Endothelial cell of hepatic sinusoid (primary cell): ENCODE measurements around the gene KANK2.
"Not testable (repeated sequence)": the region's sequence is repeated elsewhere in the genome, so short reads cannot be mapped to it uniquely, and the experiment has no call there.

Experiments used
- in situ Hi-C: cut with HindIII; loops from 2 replicates; pipeline ENCODE4 v1.10.0; 2017; ENCODE audit warnings: low sequenced_read_pairs

KANK2 gene

DNA sequence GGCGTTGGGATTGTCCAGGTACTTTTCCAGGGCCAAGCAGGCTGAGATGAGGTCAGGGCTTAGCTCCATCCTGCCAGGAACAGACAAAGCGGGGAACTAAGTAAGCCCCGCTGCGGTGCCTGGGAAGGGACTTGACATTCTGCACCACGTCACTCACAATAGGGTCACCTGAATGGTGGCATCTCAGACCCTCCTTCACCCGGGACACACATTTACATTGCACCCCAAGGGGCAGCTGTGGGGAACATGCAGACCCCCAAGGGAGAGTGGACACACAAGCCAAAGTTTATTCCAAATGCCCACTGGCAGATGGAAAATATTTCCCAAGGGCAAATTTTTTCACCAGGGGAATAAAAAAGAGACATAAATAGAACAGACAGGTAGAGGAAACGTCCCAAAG is 21.4 kb downstream of the KANK2 start:
- in situ Hi-C loops: loop anchor here (5.0 kb wide), 1 partner anchor 149 kb away; no protein-coding TSS in a partner anchor

DNA sequence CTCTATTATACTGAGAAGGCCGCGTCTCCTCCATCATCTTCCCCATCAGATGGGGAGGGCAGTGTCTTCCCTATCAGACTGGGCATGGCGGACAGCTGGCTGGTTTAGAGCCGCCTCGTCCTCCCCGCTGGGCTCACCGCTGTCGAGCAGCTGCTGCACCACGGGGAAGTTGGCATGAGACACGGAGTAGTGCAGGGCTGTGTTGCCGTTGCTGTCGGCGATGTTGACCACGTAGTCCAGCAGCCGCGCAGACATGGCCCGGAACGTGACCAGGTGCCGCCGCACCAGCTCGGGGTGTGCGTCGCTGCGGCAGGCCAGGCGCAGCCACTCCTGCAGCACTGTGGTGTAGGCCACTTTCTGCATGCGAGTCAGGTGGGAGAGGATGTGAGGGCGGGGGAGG is 23.0 kb downstream of the KANK2 start:
- in situ Hi-C loops: no loop called here

DNA sequence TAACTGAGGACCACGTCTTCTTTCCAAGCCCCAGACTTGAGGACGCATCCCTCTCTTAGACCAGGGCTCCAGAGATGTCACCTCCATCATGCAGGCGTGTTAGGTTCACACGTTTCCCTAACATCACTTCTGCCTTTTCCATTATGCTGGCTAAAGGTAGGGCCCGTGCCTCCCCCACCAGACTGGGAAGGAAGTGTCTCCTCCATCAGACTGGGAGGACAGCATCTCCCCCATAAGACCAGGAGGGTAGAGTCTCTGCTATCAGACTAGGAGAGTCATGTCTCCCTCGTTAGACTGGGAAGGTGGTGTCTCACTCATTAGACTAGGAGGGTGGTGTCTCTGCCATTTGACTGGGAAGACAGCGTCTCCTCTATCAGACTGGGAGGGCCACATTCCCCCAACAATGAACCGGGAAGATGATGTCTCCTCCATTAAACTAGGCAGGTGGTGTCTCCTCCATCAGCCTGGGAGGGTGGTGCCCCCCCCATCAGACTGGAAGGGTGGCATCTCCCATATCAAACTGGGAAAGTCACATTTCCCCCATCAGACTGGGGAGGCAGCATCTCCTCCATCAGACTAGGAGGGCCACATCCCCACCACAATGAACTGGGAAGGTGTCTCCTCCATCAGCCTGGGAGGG is 23.7 kb downstream of the KANK2 start:
- in situ Hi-C loops: no loop called here

DNA sequence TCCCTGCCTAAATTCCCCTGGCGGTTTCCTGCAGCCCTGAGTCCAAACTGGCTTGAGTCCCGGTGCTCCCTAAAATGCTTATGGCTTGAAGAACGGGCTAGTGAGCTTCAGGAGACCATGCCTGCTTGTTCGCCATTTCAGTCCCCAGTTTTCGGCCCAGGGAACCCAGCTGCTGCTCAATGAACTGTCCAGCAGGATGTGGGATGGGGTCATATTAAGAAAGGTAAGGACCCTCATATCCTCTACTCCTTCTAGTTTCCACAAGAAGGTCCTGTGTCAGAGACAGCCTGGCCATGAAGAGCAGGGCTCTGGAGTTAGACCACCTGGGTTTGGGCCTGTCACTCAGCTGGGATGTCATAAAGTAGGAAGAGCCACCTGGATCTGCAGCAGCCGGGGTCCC is 24.8 kb downstream of the KANK2 start:
- in situ Hi-C loops: no loop called here

DNA sequence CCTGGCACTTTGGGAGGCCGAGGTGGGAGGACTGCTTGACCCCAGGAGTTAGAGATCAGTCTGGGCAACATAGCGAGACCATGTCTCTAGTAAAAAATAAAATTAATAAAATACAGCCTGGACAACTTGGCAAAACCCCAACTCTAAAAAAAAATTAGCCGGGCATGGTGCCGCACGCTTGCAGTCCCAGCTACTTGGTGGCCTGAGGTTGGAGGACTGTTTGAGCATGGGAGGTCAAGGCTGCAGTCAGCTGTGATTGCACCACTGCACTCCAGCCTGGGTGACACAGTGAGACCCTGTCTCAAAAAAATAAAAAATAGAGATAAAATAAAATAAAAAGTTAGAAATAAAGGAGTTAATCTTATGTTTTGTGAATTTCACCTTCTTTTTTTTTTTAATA is 26.2 kb downstream of the KANK2 start:
- in situ Hi-C loops: no loop called here

DNA sequence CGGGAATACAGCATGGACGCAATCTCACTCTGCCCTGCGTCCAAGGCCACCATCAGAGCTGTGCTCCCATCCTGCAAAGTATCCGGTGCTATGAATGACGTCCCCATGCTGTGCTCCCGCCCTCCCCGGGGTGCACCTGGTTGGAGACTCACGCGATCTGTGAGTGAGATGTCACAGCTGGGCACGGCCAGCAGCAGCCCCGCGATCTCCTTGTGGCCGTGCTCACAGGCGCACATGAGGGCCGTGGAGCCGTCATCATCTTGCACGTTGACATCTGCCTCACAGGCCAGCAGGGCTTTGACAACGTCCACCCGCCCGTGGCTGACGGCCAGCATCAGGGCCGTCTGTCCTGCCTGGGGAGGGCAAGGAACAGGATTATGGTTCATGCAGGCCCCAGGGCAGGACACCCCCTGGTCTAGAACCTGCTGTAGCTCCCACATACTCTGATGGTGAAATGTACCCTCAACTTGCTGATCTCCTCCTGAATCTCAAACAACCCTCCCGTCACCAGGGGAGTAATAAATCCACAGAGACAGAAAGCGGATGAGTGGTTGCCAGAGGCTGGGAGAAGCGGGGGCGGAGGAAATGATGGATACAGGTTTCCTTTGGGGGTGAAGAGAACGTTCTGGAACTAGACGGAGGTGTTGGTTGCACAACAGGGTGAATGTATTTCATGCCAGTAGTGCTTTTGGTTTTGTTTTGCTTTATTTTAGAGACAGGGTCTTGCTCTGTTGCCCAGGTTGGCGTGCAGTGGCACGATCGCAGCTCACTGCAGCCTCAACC is 27.3 kb downstream of the KANK2 start:
- in situ Hi-C loops: no loop called here

DNA sequence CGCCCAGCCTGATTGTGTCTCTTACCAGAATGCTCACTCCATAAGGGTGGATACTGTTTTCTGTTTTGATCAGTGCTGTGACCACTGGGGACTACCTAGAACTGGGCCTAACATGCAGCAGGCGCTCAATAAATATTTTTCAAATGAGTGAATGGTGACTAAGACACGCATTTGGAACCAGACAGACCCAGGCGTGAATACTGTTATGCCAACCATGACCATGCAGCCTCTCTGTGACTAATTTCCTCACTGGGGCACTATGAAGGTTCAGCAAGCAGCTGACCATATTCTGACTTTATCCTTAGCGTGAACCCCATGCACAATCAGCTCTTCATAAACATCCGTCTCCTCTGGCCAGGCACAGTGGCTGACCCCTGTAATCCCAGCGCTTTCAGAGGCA is 28.8 kb downstream of the KANK2 start:
- in situ Hi-C loops: no loop called here

DNA sequence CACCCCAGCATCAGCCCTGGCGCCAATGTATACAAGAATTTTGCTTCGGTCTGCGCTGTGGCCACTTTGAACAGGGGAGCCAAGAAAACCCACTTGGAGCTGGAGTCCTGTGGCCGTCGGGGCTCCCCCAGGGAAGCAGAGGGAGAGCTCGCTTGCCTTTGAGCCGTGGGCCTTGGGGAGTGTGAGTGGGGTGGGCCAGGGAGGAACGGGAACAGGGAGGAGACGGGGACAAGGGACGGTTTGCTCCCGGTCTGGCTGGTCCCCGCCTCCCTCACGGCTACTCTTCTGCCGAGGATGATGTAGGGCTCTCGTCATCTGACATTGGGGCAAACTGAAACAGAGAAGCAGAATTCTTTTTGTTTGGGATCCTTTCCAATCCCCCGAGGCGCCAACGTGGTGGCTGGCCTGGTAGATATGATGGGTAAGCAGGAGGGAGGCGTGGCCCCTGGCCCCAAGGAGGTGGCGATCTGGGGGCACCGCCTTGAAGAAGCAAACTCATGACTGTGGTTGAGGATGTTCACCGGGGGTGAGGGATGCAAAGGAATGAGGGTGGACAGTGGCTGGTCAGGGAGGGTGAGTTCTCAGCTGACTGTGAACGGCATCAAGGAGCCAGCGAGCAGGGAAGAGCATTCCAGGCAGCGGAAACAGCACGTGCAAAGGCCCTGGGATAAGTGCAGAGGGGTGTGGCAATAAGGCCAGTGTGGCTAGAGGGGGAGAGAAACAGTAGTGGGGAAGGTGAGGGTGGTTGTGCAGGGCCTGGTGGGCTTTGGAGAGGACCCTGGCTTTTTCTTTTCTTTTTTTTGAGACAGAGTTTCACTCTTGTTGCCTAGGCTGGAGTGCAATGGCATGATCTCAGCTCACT is 30.8 kb downstream of the KANK2 start:
- in situ Hi-C loops: no loop called here

DNA sequence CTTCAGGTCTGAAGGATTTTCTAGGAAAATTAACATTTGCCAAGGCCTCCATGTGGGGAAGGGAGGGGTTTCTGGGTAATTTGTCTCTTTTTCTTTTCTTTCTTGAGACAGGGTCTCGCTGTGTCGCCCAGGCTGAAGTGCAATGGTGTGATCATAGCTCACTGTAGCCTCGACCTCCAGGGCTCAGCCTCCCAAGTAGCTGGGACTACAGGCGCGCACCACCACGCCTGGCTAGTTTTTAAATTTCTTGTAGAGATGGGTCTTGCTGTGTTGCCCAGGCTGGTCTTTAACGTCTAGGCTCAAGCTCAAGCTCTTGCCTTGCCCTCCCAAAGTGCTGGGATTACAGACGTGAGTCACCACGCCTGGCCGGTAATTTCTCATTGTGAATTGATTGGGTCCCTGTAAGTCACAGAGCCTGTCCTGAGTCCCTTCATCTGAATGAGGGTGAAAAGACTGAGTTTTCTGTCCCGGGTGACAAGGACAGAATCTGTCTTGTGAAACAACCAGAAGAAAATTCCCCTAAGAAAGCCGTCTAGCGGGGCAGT is 31.8 kb downstream of the KANK2 start:
- in situ Hi-C loops: no loop called here

DNA sequence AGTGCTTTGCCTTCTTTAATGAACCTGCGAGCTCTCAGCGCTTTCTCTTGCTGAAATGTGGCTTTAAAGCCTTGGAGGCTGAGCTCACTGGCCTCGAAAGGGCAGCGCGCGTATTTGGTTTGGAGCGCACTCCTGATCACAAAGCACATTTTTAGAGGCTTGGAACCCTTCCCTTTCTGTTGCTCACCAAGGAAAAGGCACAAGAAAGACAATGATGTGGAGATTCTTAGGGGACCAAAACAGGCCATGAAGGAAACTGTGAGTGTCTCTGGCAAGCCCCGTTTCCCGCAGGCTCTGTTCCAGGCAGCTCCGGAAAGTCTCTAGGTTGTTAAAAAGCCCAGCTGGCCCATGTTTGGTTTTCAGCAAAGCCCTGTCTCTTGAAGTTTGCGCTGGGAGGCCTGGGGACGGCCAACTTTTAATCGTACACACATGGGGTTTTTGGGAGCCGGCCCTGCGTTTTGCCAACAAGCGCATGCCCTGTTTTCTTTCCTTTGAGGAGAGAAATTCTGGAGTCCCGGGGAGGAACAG is 32.4 kb downstream of the KANK2 start:
- in situ Hi-C loops: no loop called here

DNA sequence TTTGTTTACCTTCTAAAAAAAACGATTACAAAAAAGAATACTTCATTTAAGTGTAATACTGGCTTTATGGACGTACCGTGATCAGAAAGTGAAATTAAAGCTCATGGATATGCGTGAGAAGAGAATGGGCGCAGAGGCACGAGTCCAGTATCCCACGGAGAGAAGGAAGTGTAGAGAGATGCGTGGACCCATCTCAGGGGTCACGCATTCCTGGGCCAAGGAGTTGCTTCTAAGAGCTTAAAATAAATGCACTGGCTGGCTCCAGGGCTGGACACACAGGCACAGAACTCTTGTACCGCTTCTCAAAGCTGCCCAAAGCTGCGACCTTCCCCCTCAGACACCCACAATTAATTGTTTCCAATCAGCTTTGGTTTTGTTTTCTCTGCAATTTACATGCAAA is 33.0 kb downstream of the KANK2 start:
- in situ Hi-C loops: no loop called here

DNA sequence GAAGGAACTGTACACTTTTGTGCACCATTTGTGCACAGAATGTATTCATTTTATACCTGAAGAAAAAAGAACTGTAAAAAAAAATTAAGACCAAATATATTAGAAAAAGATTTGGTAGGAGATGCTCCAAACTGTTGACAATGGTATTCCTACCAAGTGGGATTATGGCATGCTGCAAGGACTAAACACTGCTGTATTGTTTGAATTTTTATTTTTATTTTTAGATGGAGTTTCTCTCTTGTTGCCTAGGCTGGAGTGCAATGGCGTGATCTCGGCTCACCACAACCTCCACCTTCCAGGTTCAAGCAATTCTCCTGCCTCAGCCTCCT is 36.9 kb downstream of the KANK2 start:
- in situ Hi-C loops: not testable (repeated sequence)

DNA sequence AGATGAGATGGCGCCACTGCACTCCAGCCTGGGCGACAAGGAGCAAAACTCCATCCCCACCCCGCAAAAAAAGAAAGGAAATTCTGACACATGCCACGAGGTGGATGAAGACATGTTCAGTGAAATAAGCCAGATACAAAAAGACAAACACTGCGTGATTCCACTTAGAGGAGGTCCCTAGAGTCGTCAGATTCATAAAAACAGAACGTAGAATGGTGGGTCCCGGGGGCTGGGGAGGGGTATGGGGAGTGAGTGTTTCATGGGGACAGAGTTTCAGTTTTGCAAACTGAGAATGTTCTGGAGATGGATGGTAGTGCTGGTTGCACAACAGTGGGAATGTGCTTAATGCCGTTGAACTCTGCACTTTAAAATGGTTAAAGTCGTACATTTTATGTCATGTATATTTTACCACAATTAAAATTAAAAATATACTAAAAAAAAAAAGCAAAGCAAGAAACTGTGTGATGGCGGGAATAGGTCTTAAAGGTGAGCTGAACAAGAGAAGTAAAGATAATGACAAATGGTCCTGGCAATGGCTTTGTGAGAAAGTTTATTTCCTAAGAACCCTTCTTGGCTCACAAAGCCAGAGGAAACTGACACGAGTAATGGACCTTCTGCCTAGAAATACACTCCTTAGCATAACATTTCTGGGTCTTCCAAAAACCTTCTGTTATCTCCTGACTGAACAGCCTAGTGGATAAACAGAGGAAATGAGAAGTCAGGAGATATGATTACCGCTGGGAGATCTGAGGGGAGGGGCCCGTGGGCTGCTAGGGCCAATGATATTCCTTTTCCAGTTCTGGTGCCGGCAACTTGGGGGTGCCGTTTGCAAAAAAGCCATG is 37.5 kb downstream of the KANK2 start:
- in situ Hi-C loops: no loop called here

DNA sequence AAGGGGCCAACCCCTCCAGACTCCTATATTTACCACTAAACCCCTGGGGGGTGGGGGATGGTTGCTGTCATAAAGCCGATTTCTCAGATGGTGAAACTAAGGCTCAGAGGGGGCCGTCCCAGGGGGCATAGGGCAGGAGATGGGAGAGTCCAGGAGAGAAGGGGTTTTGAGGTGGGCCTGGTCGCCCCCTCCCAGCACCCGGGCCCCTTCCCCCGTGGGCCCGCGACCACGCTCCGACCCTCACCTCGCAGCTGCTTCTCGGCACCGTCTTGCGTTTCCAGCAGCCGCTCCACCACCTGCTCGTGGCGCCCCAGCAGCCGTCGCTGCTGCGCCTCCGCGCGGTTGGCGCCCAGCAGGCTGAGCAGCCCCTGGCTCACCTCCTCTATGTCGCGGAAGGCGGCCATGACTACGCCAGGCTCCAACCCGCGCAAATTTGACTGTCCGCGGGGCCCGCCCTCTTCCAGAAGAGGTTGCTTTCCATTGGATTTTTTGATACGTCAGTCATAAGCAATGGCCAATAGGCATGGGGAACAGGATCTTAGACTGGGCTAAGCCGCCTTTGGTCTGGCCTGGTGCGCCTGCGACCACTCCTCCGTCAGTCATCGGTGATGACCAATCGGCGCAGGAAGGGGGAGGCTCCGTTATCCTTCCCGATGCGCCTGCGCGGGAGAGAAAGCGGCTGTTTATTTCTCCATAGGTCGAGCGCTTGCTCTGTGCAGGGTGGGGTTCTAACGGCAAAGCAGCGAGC is 41.8 kb downstream of the KANK2 start, which contains the start of gene SPC24:
Gene SPC24, minus strand, starts transcription at position 410 of the 748 bp plus-strand sequence. Its CDS starts 6 bp downstream, at position 404.
- in situ Hi-C loops: no loop called here

DNA sequence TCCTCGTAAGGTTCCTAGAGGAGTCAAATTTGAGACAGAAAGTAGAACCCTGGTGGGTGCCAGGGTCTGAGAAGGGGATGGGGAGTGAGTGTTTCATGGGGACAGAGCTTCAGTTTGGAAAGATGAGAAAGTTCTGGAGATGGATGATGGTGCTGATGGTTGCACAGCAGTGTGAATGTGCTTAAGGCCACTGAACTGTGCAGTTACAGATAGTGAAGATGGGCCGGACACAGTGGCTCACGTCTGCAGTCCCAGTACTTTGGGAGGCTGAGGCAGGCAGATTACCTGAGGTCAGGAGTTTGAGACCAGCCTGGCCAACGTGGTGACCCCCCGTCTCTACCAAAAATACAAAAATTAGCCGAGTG is 42.7 kb downstream of the KANK2 start:
- in situ Hi-C loops: no loop called here

DNA sequence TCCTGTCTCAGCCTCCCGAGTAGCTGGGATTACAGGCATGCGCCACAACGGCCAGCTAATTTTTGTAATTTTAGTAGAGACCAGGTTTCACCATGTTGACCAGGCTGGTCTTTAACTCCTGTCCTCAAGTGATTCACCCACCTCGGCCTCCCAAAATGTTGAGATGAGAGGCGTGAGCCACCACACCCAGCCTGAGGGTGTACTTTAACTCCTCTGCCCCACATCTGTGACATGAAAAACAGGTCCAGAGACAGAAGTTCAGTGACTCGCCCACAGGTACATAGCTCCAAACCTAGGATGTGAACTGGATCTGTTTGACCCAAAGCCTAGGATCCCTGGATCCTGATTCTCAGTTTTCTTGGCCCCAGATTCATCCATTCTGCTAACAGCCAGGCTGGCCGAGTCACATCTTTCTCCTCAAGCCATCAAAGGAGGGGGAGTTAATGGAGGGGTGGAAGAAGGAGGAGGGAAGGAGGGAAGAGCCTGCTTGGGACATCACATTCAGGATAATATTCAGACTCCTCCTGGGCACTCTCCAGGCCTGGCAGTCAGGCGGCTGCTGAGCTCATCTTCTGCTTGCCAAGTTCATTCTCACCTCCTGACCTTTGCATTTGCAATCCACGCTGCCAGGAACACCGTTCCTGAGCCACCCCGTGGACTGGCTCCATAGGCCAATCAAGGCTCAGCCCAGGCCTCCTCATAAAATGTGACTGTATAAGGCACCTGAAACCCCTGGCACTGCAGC is 44.9 kb downstream of the KANK2 start:
- in situ Hi-C loops: no loop called here

DNA sequence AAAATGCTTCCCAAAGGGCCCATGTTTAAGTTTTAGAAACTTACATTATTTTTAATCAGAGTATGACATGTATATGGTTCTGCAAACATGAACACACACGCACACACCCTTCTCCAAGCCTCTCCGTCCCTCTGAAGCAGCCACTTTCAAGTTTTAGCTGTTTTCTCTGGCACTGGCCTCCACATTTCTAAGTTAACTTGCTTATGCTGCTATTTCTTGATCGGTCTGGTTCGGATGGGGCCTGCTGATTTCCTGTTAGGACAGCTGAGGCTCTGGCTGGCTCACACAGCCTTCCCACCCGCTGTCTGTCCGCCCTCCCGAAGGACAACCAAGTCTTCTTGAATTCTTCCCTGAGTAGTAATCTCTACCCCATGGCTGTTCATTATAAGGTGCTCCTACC is 46.2 kb downstream of the KANK2 start:
- in situ Hi-C loops: no loop called here

DNA sequence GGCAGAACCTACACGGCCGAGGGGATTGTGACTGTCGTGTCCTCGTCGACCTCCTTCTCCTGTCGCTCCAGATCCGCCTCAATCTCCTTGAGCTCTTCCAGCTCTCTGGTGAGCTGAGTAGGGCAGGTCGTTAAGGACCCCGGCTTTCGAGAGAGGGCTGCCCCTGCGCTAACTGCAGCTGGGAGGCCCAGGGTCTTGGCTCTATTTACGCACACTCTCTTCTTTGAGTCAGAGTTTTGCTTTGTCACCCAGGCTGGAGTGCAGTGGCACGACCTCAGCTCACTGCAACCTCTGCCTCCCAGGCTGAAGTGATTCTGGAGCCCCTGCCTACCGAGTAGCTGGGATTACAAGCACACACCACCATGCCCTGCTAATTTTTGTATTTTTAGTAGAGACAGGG is 49.3 kb downstream of the KANK2 start:
- in situ Hi-C loops: no loop called here

DNA sequence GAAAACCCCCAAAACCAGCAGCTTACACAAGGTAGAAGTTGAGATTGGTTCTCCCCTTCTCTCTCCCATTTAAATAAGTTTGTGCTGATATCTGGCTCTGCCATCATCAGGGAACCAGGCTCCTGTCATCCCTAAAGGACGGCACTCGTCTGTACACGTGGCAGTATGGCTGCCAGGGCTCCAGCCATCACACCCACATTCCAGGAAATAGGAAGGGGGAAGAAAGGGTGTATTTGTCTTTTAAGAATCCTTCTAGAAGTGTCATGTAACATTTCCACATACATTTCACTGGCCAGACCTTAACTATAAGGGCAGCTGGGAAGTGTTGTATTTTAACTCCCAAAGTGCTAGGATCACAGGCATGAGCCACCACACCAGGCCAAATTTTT is 51.8 kb downstream of the KANK2 start:
- in situ Hi-C loops: no loop called here
